DOHH2 (cell line): Measurements from ENCODE around the gene SLC9A5.

Source experiments
- EZH2phosphoT487 ChIP-seq: fragments of 200-600 bp; sonication (generic); IDR thresholded peaks from 2 replicates; pipeline ENCODE4 v1.6.1; 2017; ENCODE audit warnings: borderline replicate concordance, mild to moderate bottlenecking, antibody characterized with exemption, low read length, moderate library complexity, mixed read lengths
- TF ChIP-seq, protein P1 (sequence below): fragments of 200-600 bp; sonication (generic); IDR thresholded peaks from one replicate; pipeline ENCODE4 v1.5.1; 2014; ENCODE audit warnings: antibody characterized with exemption, mild to moderate bottlenecking, low read depth, low read length; ENCODE audit not compliant: poor library complexity, severe bottlenecking

DNA sequence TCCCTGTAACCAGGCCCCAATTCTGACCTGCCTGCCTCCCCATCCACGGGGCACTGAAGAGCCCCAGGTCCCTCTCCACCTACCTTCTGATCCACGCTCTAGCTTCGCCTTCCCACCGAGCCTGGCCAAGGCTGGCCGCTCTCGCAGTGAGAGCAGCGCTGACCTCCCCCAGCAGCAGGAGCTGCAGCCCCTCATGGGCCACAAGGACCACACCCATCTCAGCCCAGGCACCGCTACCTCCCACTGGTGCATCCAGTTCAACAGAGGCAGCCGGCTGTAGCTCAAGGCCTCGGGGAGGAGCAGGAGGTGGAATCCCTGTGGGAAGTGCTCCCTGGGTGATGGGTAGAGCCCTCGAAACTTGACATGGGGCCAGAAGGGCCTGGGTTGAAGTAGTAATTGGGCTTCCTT is 22.2 kb downstream of the SLC9A5 start:
- TF ChIP-seq, protein P1, sequence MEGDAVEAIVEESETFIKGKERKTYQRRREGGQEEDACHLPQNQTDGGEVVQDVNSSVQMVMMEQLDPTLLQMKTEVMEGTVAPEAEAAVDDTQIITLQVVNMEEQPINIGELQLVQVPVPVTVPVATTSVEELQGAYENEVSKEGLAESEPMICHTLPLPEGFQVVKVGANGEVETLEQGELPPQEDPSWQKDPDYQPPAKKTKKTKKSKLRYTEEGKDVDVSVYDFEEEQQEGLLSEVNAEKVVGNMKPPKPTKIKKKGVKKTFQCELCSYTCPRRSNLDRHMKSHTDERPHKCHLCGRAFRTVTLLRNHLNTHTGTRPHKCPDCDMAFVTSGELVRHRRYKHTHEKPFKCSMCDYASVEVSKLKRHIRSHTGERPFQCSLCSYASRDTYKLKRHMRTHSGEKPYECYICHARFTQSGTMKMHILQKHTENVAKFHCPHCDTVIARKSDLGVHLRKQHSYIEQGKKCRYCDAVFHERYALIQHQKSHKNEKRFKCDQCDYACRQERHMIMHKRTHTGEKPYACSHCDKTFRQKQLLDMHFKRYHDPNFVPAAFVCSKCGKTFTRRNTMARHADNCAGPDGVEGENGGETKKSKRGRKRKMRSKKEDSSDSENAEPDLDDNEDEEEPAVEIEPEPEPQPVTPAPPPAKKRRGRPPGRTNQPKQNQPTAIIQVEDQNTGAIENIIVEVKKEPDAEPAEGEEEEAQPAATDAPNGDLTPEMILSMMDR: no peak
- no peak for TF ChIP-seq EZH2phosphoT487
